Measurements from ENCODE around the gene CACNA2D4.

The CACNA2D4 gene

DNA sequence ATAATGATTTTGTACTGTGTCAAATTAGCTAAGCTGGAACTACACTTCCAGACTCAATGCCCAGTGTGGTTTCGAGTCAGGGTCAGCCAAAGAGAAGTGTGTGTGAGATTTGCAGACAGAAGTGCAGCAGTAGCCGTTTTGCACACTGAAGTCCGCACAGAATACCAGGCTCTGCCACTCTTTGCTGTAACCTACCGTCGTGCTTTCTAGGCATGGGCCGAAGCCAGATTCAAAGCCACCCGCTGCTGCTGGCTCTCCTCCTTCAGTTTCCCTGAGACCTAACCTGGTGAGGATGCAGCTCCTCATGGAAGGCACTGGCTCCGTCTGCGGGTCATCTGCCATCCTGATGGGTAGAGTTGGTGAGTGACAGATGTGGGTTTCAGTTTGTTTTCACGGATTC lies 49.3 kb downstream of the CACNA2D4 start:
- no peak for DNase-seq

DNA sequence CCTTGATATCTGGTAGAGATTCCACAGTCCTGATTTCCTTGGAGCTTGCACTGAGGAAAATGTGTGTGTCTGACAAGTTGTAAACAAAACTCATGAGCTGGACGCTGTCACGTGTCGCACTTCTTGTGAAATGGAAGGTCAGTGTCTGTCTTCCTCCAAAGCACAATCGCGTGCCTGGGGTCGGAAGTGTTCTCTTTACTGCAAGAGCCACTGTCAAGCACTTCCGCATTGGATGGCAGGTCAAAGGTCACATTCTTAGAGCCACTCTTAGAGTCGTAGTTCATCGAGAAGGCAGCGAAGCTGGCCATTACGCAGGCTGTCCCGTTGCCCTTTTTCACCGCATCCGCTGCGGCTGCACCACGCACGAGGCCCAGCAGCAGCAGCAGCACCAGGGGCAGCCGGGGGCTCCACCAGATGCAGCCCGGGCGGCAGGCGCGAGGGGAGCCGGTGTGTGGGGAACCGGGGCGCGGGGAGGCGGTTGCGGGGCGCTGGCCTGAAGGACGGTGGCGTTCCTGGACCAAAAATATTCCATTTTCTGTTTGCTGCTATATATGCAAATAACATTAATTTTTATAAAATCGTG lies 53.1 kb downstream of the CACNA2D4 start:
- DNase-seq, result no peak

DNA sequence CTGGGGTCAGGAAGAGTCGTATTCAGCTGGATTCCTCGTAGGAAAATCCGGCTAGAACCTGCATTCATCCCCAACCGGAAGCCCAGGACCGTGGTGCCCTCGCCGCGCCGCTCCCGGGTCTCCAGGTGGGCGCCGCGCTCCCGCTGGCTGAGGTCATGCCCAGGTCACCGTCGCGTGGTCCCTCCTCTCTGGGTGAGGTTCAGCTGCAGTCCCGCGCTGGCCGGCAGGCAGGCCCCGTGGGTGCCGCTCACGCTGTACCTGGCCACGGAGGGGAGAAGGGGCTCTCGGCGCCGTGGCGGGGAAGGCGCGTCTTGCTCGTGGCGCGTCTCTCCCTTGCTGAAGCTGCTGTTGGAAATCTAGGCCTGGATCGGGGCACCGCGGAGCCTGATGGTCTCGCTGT lies 53.6 kb downstream of the CACNA2D4 start:
- no peak for DNase-seq

DNA sequence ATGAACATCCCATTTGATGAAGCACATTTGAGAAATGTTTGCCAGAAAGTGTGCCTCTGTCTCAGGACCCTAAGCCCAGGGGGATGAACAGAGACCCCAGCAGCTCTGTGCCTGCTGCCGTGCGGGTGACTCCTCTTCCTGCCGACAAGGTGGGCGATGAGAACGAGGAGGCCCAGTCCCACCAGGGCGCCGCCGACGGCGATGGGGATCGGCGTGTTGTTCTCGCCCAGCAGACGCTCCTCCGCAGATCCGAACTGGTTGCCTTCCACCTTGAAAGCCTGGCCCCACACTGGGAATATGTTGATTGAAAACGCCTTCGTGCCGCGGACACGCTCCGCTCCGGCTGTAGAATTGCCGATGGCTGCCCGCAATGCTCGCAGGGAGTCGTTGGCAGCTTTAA lies 54.0 kb downstream of the CACNA2D4 start:
- DNase-seq, result no peak

DNA sequence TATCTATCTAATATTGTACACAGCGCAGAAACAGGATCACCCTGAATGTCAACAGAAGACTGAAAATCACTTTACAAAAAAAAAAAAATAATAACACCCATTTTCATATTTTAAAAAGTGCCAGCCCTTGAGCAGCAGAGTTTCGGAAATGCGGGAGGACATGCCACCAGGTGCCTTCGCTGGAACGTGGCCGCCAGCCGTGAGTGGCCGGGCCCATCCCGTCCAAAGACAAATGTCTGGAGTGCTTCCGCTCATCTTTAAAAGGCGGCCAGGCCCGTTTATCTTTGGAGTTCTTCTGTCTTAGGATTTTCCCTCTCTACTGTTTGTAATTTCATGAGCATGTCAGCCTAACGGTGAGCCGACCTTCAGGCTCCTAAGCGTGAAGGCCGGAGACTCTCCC lies 54.6 kb downstream of the CACNA2D4 start:
- no peak for DNase-seq

DNA sequence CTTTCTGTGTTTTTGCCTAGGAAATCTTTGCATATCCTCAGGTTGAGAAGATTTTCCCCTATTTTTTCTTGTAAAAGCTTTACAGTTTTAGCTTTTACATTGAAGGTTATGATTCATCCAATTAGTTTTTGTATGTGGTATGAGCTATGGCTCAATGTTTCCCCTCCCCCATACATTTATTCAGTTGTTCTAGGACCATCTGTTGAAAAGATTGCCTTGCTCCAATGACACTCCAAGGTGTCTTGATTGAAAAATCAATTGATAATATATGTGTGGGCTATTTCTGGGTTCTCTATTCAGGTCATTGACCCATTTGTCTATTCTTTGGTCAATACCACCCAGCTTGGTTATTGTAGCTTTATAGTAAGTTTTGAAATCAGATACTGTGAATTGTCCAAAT lies 55.5 kb downstream of the CACNA2D4 start:
- no peak for DNase-seq

DNA sequence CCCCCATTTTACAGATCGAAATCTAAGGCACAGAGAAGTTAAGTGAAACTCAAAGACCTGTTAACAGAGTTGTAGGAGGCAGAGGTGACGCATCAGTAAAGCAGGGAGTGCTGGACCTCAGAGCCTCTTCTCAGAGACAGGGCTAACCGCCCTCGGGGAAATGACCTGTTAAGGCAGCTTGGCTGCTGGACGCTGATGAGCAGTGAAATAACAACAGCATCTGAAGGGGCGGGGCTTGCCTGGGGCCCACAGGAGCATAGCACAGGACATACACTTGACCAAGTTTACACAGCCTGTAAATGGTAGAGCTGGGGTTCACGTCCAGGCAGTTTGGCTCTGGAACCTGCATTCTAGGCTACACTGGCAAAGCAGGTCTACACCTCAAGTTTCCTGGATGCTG lies 58.8 kb downstream of the CACNA2D4 start:
- DNase-seq, result no peak

DNA sequence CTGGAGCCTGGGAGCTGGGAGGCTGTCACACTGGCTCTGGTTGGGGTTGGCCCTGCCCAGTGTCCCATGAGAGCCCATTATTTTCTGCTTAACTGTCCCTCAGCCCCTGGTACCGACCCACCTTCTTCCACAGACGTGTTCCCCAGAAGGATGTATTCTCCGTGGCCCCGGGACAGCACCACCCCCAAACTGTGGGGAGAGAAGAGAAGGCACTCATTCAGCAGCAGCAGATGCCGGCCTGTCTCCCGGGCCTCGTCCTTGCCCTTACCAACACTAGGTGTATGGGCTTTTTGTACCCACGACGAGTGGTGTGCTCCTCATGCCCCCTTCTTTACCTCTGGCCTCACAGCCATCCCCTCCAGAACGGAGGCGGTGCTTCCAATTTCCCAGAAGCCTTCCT lies 60.0 kb downstream of the CACNA2D4 start:
- no peak for DNase-seq

DNA sequence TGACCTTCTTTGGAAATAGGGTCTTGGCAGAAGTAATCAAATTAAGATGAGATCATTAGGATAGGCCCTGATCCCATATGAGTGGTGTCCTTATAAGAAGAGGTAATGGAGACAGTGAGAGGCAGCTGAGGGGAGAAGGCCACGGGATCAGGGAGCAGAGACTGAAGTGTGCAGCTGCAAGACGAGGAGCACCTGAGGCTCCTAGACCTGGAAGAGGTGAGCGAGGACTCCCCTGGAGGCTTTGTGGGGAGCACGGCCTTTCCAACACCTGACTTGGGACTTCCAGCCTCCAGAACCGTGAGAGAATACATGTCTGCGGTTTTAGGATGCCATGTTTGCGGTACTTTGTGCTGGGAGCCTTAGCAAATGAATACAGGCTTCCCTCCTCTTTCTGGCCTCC lies 60.6 kb downstream of the CACNA2D4 start:
- DNase-seq, result no peak

DNA sequence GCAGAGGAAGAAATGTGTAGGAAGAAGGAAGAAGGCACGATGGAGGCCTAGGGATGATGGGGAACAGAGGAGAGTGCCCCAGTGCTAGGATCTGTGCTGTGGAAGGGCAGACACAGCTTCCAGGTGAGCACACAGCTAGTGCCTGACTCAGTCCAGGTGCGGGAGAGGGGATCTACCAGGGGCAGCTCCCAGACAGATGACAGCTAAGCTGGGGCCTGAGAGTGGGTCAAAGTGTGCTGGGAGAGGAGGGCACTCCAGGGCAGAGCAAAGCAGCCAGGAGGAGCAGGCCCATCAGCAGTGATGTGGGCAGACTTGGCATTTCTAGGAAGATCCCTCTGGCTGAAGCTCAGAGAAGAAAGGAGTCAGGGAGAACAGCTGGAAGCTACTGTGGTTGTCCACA lies 61.4 kb downstream of the CACNA2D4 start:
- no peak for DNase-seq

DNA sequence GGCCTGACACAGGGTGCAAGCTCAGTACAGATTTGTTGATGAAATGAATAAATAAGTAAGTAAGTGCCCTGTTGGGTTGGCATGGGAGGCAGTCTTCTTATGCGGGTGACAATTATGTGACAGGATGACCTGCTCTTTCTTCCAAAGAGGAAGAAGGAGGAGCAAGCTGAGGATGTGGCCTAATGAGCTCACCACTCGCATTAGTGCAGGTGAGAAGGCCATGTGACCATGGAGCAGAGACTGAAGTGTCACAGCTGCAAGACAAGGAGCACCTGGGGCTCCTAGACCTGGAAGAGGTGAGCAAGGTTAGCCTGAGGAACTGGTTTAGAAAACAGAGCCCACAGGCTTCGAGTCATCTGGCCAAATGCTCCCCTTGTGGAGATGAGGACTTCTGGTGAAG lies 63.2 kb downstream of the CACNA2D4 start:
- DNase-seq, result no peak

DNA sequence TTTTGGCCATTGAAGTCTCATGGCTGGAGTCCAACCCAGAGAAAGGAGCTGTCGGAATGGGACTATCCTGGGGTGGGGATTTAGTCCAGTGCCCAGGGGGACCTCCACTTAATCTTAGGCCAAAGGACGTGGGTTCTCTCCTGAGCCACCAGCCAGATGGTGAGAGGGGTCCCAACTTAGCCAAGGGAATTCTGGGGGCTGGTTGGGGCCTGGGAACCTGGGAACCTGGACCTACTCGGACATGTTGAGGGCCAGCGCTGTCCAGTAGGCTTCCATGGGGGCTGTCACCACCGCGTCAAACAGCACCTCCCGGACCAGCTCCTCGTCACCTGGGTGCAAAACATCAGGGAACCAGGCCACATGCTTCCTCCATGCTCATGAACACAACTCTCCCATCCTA lies 64.7 kb downstream of the CACNA2D4 start:
- DNase-seq, result no peak

DNA sequence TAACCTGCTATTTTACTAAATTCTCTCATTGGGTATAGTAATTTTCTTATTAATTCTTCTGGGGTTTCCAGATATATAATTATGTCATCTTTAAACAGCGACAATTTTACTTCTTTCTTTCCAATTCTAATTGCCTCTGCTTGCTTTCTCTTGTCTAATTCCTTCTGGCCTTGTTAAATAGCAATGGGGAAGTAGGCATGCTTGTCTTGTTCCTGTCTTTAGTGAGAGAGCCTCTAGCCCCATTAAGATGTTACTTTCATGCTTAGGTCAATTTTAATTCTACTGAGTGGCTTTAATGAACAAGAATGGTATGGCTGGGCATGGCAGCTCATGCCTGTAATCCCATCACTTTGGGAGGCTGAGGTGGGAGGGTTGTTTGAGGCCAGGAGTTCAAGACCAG lies 66.4 kb downstream of the CACNA2D4 start:
- DNase-seq, result no peak

DNA sequence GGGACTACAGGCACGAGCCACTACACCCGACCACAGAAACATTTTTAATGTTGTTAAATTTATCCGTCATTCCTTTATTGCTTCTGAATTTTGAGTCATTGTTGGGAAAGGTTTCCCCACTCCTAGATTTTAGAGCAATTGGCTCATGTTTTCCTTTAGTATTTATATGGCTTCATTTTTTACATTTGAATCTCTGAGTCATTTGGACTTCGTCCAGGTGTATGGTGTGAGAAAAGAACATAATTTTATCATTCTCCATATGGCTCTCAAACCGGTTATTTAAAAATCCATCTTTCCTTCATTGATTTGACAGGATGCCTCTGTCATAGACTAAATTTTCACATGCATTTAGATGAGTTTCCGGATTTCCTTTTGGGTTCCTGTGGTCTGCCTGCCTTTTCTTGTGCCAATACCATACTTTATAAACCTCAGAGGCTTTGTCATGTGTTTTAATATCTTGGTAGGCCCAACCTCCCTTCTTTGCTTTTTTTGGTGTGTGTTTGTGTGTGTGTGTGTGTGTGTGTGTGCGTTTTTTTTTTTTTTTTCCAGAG lies 67.2 kb downstream of the CACNA2D4 start:
- no peak for DNase-seq

DNA sequence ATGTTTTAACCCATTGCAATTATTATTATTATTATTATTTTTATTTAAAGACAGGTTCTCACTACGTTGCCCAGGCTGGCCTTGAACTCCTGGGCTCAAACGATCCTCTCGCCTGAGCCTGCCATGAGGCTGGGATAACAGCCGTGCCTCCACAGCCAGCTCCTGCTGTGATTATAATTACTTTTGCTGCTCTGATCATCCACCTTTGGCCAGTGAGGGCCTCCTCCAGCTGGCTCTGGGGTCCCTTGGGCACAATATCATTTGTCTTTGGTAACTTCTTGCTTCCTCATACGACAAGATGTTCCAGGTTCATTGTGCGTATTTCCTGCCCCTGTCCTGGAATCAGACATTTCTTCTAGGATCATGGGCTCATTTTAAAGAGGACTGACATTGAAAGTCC lies 69.7 kb downstream of the CACNA2D4 start:
- no peak for DNase-seq

DNA sequence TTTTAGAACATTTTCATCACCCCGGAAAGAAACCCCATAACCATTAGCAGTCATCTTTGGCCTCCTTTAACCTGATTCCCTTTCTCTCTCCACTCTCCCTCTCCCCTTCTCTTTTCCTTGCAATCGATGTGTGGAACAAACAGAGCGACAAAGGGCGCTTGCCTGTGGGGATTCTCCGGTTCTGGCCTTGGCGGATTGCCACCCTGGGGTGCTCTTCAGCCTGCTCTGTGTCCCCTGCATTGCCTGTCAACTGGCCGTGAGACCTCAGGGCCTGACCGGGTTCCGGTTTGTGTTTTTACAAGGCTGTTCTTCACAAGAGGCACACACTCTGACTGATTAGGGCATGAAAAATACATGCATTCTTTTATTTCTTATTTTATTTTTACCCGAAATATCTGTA lies 70.3 kb downstream of the CACNA2D4 start:
- no peak for DNase-seq

DNA sequence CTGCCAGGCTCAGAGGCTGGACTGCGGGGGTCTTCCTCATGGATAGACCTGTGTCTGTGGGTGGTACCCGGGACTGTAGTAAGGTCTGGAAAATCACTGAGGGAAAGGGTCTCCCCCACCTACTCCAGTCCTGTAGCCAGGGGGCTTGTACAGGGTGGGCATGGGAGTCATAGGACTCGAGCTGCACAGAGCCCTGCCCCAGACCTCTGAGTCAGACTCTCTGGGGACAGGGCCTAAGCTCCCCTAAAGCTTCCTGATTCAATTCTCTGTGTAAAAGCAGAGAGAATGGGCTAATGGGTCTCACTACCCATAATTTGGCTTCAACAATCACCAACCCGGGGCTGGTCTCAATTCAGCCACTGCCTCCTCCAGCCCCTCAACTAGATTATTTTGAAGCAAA lies 71.0 kb downstream of the CACNA2D4 start:
- DNase-seq, result no peak

DNA sequence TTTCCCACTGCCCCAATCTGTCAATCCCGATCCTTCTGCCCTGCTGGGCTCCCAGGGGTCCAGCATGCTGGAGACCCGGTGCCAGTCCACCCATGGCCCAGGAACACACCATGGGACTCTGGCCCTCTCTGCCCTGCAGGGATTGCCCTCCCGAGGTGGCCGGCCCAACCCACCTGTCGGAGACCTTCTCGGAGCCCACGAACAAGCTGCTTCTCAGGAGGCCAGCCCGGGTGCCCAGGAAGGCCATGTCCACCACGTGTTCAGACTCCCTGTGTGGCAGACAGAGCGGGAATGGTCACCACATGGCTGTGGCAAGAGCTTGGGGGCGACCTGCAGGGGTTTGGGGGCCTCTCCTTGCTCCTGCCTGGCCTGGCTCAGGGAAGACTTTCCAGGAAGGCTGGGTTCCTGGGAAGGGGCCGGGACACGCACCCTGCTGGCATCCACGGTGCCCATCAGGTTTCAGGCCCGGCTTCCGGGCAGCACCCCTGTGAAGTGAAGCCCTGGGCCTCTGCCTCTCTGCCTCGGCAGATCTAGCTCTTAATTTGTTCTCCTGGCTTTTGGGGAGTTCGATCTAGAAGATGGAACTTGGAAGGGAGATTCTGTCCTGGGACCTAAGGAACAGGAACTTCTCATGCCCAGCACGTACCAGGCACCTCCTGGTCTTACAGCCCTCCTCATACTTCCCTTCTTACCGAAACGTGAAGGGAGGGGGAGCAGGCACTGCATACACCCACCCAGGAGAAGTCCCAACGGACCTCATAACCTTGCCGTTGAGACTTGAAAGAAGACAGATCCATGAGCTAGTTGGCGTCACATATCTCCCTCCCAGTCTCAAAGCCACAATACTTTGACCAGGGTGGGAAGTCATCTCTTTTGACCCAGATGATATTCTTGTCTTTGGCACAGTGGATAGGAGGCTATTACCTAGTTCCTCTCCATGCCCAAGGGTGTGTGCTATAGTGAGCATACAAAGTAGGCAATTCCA lies 71.7 kb downstream of the CACNA2D4 start:
- no peak for DNase-seq

DNA sequence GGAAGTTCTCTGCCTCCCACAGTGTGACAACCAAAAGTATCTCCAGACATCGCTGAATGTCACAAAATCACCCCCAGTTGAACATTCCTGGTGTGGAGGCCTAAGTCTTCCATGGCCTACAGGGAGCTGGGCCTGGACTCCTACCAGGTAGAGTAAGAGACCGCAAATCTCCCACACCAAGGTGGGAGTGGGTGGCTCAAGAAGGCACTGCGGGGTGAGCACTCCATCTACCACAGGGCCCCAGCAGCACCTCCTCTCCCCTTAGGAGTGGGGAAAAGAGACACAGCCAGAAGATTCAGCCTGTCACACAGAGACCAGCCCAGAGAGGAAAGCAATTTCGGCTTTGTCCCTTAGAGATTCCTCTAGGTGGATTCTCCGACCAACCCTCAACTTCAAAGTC lies 72.6 kb downstream of the CACNA2D4 start:
- no peak for DNase-seq

DNA sequence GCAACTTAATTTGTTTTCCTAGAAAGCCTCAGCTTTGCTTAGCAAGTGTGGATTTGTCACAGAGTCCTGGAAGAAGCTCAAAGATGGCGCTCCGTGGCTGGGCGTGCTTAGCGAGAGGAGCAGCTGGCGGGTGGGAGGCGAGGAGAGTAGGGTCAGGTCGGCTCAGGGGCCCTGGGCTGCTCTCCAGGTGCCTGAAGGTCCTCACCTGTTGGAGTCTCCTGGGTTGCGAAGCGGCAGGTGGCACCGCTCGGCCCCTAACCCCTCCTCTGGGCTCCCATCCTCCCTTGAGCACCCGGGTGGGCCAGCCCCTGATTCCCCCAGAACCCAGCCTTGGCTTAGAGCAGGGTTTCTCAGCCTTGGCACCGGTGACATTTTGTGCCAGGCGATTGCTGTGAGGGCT lies 73.0 kb downstream of the CACNA2D4 start:
- DNase-seq, result no peak

DNA sequence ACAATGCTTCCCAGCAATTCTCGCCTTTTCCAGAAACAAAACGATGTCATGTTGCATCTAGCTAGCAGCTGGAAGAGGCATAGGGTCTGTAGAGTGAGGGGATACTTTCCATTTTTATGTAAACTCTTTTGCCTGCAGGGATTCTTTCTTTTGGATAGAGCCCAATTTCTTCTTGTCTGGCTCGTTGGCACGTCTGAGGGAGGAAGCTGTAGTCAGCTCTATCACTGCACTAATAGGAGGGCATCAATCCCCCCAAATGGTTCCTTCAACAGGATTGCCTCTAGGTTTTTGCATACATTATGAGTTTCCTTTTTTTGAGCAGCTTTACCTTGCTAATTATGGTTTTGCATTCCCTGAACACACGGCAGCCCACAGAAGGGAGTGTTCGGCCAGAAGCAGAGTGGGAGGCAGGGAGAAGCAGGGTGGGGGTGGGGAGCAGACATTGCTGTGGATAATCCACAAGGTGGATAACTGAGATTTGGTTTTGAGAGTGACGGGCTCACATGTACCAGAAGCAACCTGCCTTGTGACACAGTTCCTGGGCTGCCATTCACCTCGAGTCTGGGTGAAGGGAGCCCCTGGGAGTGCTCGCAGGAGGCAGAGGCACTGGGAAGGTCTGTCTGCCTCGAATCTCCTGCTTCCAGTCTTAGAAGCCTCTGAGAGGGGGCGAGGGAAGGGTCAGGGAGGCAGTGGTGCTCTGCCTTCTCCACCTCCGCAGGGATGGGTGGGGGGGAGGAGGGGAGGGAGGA lies 73.6 kb downstream of the CACNA2D4 start:
- DNase-seq, result no peak

DNA sequence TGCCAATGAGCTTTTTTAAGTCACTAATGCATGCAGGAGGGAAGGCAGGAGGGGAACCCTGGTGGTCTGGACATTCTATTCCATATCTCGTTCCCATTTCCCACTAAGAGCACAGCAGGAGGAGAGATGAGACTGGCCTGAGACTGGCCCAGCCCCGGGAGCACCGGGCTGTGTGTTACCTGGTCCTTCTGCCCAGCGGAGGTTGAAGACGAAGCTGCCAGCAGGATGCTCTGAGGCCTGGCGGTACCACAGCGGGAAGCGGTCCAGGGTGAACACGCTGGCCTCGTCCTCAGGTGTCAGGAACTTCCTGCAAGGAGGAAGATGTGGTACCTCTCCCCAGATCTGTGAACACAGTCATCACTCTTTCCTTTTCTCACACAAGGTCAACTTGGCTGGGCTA lies 74.2 kb downstream of the CACNA2D4 start:
- DNase-seq, result no peak

DNA sequence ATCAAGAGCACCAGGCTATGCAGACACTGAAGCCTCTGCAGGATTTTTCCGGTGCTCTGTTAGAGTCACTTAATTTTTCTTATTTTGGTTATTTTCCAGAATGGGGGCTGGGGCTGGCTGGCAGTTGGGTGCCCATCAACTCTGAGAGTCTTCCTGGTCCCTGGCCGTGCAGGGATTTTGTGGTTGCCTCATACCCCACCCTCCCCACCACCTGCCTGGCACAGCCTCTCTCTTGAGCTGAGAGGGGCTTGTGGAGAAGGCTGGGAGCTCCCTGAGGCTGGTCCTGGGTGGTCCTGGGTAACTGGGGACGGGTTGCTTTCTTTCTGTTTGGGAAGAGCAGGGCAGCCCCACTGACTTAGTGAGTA lies 74.8 kb downstream of the CACNA2D4 start:
- DNase-seq, result no peak

Data from activated CD4-positive, alpha-beta T cell treated with anti-CD3 and anti-CD28 coated beads, Interleukin-2, Interleukin-6, amounts not matched to agents 100 ng/mL and 50 ng/mL, durations not matched to agents 16 hours and 8 hours (primary cell).